ENCODE results near the gene FAM174C.
A peak's percentile ranks its signal among the peaks of the same experiment; 100 is the strongest.
"Not testable (repeated sequence)": the region's sequence is repeated elsewhere in the genome, so short reads cannot be mapped to it uniquely, and the experiment has no call there.

FAM174C gene

GRCh38 chr19:1296575-1297271 lies 21.4 kb downstream of the FAM174C start:
- DNase-seq (ENCODE audit: low spot score): no peak

- DNase-seq (ENCODE audit: low spot score): no peak
Observed at GRCh38 chr19:1298235-1298634, 22.9 kb downstream of the FAM174C start.

GRCh38 chr19:1299801-1300200 lies 24.5 kb downstream of the FAM174C start:
- DNase-seq (ENCODE audit: low spot score): no peak

- no peak for DNase-seq (ENCODE audit: low spot score)
Observed at GRCh38 chr19:1300744-1301490, 25.6 kb downstream of the FAM174C start.

- no peak for DNase-seq (ENCODE audit: low spot score)
Observed at GRCh38 chr19:1302533-1303239, 27.4 kb downstream of the FAM174C start.

GRCh38 chr19:1304197-1304924 lies 29.0 kb downstream of the FAM174C start:
- no peak for DNase-seq (ENCODE audit: low spot score)

- DNase-seq (ENCODE audit: low spot score): not testable (repeated sequence)
Observed at GRCh38 chr19:1305354-1305753, 30.0 kb downstream of the FAM174C start.

GRCh38 chr19:1307320-1307719 lies 32.0 kb downstream of the FAM174C start:
- DNase-seq (ENCODE audit: low spot score): no peak

- no peak for DNase-seq (ENCODE audit: low spot score)
Observed at GRCh38 chr19:1307755-1308303, 32.5 kb downstream of the FAM174C start.

- no peak for DNase-seq (ENCODE audit: low spot score)
Observed at GRCh38 chr19:1308718-1309117, 33.4 kb downstream of the FAM174C start.

- no peak for DNase-seq (ENCODE audit: low spot score)
Observed at GRCh38 chr19:1309977-1310852, 34.9 kb downstream of the FAM174C start.

GRCh38 chr19:1310853-1311180 lies 35.5 kb downstream of the FAM174C start:
- no peak for DNase-seq (ENCODE audit: low spot score)

- no peak for DNase-seq (ENCODE audit: low spot score)
Observed at GRCh38 chr19:1311543-1312091, 36.3 kb downstream of the FAM174C start.

- DNase-seq (ENCODE audit: low spot score): no peak
Observed at GRCh38 chr19:1312767-1313694, 37.7 kb downstream of the FAM174C start.

- DNase-seq (ENCODE audit: low spot score): no peak
Observed at GRCh38 chr19:1313695-1314613, 38.6 kb downstream of the FAM174C start.

- peak; percentile 56 for DNase-seq (ENCODE audit: low spot score)
Observed at GRCh38 chr19:1315470-1316166, 40.3 kb downstream of the FAM174C start.

- DNase-seq (ENCODE audit: low spot score): no peak
Observed at GRCh38 chr19:1316466-1316865, 41.1 kb downstream of the FAM174C start.

Measured in SK-N-DZ (cell line).